Loucy (cell line): ENCODE measurements around the gene RCE1.

Experiments
- EZH2phosphoT487 ChIP-seq: fragments of 200-600 bp; IDR thresholded peaks from 2 replicates; pipeline ENCODE4 v1.6.1; 2018; ENCODE audit warnings: antibody characterized with exemption, mild to moderate bottlenecking, moderate library complexity, borderline replicate concordance
- TF ChIP-seq, protein P1 (sequence below): fragments of 200-600 bp; sonication (generic); conservative IDR thresholded peaks from 2 replicates; pipeline ENCODE4 v1.5.1; 2014; ENCODE audit warnings: mild to moderate bottlenecking, antibody characterized with exemption, low read length

DNA sequence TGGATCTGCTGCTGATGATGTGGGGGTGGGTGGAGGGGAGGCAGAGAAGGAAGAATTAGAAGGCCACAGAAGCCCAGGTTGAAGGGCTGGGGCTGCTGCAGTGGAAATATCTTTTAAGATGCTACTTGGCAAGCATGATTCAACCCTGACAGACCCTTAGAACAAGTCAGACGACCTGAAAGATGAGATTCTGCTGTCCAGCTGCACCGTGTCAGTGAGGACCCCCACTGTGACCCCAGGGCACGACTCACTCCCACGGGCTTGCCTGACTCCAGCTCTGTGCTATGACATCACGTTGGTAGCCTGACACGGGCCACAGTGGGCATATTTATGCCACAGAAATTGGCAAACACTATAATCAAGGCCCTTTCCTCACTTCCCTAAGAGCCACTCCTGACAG lies 49.7 kb downstream of the RCE1 start:
- TF ChIP-seq, protein P1, sequence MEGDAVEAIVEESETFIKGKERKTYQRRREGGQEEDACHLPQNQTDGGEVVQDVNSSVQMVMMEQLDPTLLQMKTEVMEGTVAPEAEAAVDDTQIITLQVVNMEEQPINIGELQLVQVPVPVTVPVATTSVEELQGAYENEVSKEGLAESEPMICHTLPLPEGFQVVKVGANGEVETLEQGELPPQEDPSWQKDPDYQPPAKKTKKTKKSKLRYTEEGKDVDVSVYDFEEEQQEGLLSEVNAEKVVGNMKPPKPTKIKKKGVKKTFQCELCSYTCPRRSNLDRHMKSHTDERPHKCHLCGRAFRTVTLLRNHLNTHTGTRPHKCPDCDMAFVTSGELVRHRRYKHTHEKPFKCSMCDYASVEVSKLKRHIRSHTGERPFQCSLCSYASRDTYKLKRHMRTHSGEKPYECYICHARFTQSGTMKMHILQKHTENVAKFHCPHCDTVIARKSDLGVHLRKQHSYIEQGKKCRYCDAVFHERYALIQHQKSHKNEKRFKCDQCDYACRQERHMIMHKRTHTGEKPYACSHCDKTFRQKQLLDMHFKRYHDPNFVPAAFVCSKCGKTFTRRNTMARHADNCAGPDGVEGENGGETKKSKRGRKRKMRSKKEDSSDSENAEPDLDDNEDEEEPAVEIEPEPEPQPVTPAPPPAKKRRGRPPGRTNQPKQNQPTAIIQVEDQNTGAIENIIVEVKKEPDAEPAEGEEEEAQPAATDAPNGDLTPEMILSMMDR, result no peak
- no peak for TF ChIP-seq EZH2phosphoT487
